GM21619 (cell line): ENCODE data around the gene CPLANE1.
"Not testable (repeated sequence)": the region's sequence is repeated elsewhere in the genome, so short reads cannot be mapped to it uniquely, and the experiment has no call there.

ENCODE experiments used
- ATAC-seq: cut with Tn5 transposase; IDR thresholded peaks from one replicate; pipeline ENCODE4 v1.9.1; 2021; ENCODE audit not compliant: unreplicated experiment

Gene CPLANE1

GRCh38 chr5:37248970-37249814 is at the start of gene CPLANE1:
Gene CPLANE1, minus strand, starts transcription at chr5:37249376. Its CDS starts 1,678 bp downstream, at chr5:37247698.
- ATAC-seq: peak; percentile 77

GRCh38 chr5:37296313-37296712 is 47.1 kb upstream of the CPLANE1 start:
- ATAC-seq: not testable (repeated sequence)

DNA sequence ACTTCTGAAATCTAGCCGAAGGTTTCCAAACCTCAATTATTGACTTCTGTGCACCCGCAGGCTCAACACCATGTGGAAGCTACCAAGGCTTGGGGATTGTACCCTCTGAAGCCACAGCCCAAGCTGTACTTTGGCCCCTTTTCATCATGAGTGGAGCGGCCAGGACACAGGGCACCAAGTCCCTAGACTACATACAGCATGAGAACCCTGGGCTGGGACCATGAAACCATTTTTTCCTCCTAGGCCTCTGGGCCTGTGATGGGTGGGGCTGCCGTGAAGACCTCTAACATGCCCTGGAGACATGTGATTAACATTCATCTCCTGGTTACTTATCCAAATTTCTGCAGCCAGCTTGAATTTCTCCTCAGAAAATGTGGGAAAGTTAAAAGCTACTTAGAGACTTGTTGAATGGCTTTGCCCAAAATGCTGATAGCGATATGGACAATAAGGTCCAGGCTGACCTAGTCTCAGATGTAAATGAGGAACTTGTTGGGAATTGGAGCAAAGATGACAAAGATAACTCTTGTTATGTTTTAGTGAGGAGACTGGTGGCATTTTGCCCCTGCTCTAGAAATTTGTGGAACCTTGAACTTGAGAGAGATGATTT is 34.1 kb upstream of the CPLANE1 start:
- ATAC-seq: no peak

- no peak for ATAC-seq
Measured at GRCh38 chr5:37275511-37275910, 26.3 kb upstream of the CPLANE1 start.

GRCh38 chr5:37272511-37272910 is 23.3 kb upstream of the CPLANE1 start:
- no peak for ATAC-seq

DNA sequence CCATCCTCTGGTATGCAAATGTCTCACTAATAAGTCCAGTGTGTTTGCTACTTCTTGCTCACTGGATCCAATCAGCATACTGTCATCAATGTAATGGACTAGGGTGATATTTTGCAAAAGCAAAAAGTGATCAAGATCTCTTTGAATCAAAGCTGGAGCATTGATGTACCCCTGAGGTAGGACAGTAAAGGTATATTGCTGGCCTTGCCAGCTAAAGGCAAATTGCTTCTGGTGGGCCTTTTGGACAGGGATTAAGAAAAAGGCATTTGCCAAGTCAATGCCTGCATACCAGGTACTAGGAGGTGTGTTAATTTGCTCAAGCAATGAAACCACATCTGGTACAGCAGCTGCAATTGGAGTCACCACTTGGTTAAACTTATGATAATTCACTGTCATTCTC is 18.9 kb upstream of the CPLANE1 start:
- not testable (repeated sequence) for ATAC-seq

DNA sequence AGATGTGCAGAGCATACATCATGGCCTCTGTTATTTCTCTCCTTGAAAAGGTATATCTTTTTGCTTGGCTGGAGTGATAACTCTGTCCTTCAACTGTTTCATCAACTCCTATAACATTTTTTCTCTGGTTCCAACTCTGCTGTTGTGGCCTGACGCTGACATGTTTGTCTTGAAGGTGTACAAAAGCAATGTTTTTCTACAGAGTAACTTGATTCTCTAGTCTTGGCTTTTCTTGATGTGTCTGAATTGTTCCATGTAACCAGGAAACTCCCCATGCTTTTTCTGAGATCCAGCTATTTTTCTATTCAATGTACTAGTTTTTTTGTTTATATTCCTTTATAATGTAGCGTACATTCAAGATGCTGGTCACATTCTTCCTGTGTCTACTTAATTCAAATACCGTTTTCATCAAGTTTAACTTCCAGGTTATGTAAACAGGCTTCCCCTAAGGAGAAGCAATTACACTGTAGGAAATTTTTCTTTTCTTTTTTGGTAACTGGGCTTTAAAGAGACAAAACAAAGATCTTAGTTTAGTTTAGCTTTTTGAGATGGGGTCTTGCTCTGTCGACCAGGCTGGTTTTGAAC is 6.7 kb upstream of the CPLANE1 start:
- ATAC-seq: no peak

DNA sequence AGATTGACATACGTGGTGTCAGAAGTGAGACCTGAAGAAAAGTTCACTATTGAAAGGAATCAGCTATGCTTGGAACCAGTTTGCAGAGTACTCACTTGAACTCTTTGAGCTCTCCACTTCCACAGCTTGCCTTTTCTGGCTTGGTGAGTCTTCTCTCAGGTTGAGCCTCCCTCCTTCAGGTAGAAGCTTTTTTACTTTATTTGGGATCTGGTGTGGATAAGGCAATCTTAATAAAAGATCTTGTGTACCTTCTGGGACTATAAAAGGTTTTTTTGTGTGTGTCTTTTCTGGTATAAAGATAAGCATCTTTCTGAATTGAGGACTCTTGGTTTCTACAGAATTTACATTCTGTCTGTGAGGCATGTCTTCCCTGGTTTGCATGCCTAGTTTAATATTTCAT is 5.4 kb upstream of the CPLANE1 start:
- ATAC-seq: no peak

- no peak for ATAC-seq
Measured at GRCh38 chr5:37251665-37252064, 2.5 kb upstream of the CPLANE1 start.

DNA sequence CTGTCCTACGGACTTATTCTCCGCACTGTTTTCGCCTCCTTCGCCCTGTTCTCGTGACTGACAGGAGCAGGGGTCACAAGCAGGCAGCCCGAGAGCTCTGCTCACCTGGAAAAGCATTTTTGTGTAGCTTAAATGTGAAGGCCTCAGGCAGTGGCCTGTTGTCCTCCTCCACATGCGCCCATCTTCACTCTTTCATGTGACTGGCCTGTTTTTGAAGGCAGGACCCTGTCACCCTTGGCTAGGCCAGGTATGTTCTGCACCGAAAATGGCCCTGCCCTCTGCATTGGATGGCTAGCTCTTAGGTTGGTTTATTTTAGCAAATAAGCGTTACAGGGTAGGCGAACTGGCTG is 614 bp upstream of the CPLANE1 start:
- ATAC-seq: no peak

DNA sequence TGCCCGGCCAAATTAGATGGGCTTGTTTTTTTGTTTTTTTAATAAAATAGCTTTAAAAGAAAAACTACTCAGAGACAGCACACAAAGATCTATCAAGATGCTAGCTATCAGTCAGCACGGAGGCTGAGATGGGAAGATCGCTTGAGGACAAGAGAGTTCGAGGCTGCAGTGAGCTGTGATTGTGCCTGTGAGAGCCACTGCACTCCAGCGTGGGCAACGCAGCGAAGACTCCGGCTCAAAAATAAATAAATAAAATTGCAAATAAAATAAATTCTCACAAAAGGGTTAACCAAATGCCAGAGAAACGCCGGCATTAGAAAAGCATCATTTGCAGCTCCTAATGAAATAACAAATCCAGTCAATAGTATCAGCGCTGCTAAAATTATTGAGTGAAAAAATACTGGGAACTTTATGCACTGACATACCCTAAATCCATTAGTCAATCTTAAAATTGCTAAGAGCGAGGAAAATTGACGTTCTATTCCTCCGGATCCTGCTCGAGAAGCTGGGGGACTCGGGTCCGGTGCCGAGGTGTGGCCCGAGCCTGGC is 681 bp downstream of the CPLANE1 start:
- ATAC-seq: no peak

GRCh38 chr5:37247496-37247895 is 1.7 kb downstream of the CPLANE1 start:
- ATAC-seq: no peak

DNA sequence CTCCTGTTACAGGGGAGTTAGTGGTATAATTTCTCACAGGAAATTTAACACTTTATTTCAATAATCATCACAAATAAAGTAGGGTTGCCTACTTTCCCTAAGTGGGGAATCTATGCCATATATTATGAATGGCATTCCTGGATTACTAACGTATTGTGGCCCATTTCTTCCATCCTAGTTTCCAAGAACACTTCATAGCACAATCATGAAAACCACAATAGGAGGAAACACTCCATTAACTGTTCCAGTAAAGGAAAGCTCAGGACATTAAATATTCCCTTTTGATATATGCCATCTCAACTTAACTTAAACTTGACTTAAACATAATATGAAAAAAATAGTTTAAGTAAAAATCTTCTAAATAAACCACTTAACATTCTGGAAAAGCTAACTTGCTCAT is 2.1 kb downstream of the CPLANE1 start:
- no peak for ATAC-seq

- no peak for ATAC-seq
Measured at GRCh38 chr5:37234288-37234687, 14.9 kb downstream of the CPLANE1 start.

- ATAC-seq: no peak
Measured at GRCh38 chr5:37226377-37226776, 22.8 kb downstream of the CPLANE1 start.

- ATAC-seq: no peak
Measured at GRCh38 chr5:37222181-37222580, 27.0 kb downstream of the CPLANE1 start.

DNA sequence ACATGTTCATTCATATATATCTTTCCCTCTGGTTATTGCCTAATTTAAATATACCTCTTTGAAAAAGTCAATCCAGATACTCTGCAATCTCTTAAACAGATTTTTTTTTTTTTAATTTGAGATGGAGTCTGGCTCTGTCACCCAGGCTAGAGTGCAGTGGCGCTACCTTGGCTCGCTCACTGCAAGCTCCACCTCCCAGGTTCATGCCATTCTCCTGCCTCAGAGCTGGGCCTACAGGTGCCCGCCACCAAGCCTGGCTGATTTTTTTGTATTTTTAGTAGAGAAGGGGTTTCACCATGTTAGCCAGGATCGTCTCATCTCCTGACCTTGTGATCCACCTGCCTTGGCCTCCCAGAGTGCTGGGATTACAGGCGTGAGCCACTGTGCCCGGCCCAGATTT is 28.8 kb downstream of the CPLANE1 start:
- ATAC-seq: not testable (repeated sequence)

- ATAC-seq: not testable (repeated sequence)
Measured at GRCh38 chr5:37219384-37219783, 29.8 kb downstream of the CPLANE1 start.

GRCh38 chr5:37217976-37218375 is 31.2 kb downstream of the CPLANE1 start:
- no peak for ATAC-seq

DNA sequence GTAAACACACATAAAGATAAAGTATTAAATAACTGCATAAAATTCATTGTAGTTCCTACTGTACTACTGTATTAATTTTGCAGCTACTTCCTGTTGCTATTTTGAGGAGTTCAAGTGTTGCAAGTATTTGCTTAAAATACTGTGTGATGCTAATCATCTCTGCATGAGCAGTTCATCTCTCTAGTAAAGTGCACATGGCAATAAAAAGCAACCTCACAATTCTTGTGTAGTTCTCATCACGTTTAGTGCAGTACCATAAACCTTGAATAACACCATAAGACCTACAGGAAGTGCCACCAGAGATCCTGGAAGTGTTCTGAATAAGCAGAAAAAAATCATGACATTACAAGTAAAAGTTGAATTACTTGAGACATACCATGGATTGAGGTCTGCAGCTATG is 34.6 kb downstream of the CPLANE1 start:
- no peak for ATAC-seq

- ATAC-seq: no peak
Measured at GRCh38 chr5:37212096-37212495, 37.1 kb downstream of the CPLANE1 start.

DNA sequence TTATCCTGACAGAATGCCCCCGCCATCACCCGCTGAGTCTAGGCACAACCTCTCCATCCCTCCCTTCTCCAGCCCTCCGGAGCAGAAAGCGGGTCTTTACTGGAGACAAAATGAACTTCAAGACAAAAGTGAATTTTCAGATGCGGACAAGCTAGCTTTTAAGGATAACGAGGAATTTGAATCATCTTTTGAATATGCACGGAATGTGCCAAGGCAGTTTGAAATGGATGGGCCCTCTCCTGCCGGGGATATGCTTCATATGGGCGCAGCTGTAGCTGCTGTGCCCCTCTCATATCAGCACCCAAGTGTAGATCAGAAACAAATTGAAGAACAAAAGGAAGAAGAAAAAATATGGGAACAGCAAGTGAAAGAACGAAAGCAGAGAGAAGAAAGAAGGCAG is 37.5 kb downstream of the CPLANE1 start:
- ATAC-seq: no peak
